ENCODE measurements around the gene GOLGA8A.
"Not testable (repeated sequence)": the region's sequence is repeated elsewhere in the genome, so short reads cannot be mapped to it uniquely, and the experiment has no call there.

Gene GOLGA8A

GRCh38 chr15:34408973-34409372 is 28.6 kb downstream of the GOLGA8A start:
- not testable (repeated sequence) for DNase-seq

DNA sequence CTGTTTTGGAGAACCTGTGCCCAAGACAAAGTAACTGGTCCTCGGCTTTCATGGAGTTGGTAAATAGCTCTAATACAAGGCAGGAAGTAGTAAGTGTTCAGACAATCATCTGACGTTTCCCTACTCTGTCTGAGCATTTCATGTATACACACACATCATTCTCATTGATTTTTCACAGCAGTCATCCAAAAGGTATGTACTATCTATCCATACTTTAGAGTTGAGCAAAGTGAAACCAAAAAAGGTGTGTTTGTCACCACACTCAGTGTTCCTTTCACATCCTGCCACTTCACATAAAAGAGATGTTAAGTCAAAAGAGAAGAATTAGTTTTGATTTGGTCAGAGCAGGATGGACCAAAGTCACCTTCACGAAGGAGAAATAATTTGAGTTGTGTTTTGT is 33.7 kb downstream of the GOLGA8A start:
- not testable (repeated sequence) for DNase-seq

GRCh38 chr15:34403160-34403598 is 34.4 kb downstream of the GOLGA8A start:
- not testable (repeated sequence) for DNase-seq

DNA sequence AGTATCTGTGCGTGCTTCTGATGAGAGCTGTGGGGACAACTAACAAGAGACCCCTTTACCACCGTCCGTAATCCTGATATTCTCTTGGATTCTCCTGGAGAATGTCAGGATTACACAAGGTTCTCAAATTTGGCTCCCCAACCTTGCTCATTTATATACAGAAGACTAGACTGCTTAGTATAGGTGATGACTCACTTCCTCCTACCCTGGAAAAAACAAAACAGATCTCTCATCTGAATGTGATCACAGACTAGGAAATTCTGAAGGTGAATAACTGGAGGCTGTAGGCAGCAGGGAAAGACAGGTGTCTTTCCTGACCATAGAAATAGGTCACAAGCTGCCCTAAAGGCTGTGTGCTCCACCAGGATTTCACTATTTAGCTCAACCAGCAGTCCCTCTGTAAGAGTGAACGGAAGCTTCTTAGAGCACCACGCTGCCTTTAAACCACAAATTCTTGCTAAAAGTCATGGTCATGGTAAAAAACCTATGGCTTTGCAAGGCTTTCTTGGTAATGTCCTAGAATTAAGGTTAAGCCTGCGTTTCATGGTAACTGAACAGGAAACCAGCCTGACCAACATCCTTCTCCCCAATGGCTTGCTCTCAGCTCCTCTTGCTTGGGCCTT is 39.9 kb downstream of the GOLGA8A start:
- DNase-seq, result peak; percentile 5

DNA sequence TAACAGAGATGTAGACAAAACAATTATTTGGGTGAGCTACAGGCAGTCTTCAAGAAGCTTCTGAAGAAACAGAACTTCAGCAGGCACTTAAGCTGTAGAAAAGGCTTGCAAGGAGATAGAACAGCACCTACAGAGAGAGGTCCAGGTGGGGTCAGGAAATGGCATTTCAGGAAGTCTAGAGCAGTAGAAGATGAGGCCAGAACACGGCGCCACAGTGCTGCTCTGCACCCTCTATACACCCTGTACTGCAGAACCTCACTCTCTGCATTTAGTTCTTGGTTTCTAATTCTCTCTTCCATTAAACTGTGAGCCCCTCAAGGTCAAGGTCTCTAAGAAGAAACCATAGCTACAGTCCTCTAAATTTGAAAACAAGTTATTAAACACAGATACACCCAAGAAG is 44.6 kb downstream of the GOLGA8A start:
- DNase-seq, result not testable (repeated sequence)

- DNase-seq, result not testable (repeated sequence)
Observed at GRCh38 chr15:34389594-34390086, 48.0 kb downstream of the GOLGA8A start.
